Neutrophil (primary cell): ENCODE results near the gene DYNLL2.
A peak's percentile ranks its signal among the peaks of the same experiment; 100 is the strongest.

Experiments
- H3K27ac ChIP-seq: fragments of 200-600 bp; sonication (generic); 2 replicates; pipeline ENCODE4 v1.5.1; 2016; ENCODE audit warnings: mild to moderate bottlenecking, moderate library complexity
- H3K27me3 ChIP-seq: fragments of 200-600 bp; sonication (generic); 2 replicates; pipeline ENCODE4 v1.6.0; 2016; ENCODE audit warnings: mild to moderate bottlenecking
- H3K36me3 ChIP-seq: fragments of 200-600 bp; sonication (generic); 2 replicates; pipeline ENCODE4 v1.5.1; 2017
- H3K4me1 ChIP-seq, 2 experiments: fragments of 200-600 bp in 1 of 2; sonication (generic) in 1 of 2; 1 replicate in 1 of 2; 2 replicates in 1 of 2; pipeline versions ENCODE4 v1.5.1 to v1.6.1; 2013 to 2016; ENCODE audit warnings: low read depth in 1 of 2, low read length in 1 of 2, mild to moderate bottlenecking in 1 of 2, moderate library complexity in 1 of 2; ENCODE audit not compliant: control insufficient read depth in 1 of 2, insufficient read depth in 1 of 2
- H3K4me3 ChIP-seq, 2 experiments: fragments of 200-600 bp in 1 of 2; sonication (generic) in 1 of 2; 1 replicate in 1 of 2; 2 replicates in 1 of 2; pipeline ENCODE4 v1.5.1; 2013 to 2016; ENCODE audit warnings: low read depth in 1 of 2, low read length in 1 of 2, mild to moderate bottlenecking in 1 of 2, moderate library complexity in 1 of 2
- H3K9me3 ChIP-seq: fragments of 200-600 bp; sonication (generic); 2 replicates; pipeline ENCODE4 v1.5.1; 2016
- CTCF ChIP-seq: fragments of 200-600 bp; sonication (generic); IDR thresholded peaks from 2 replicates; pipeline ENCODE4 v1.5.1; 2016; ENCODE audit warnings: antibody characterized with exemption

Gene DYNLL2

GRCh38 chr17:58079300-58080033 is 3.8 kb upstream of the DYNLL2 start:
- TF ChIP-seq CTCF = no peak
- Histone ChIP-seq H3K36me3 (no peaks in the 10 kb centered on the region), H3K9me3 (no peaks in the 10 kb centered on the region), H3K27me3 (peaks cover 52% of the 10 kb centered on the region), H3K4me3 (no peak overlapping the region), H3K4me1 (peaks cover 9 to 12% of the 10 kb centered on the region in 2 experiments), H3K27ac (no peak overlapping the region)

GRCh38 chr17:58081646-58082340 is 1.4 kb upstream of the DYNLL2 start:
- Histone ChIP-seq H3K4me3 (no peak overlapping the region), H3K36me3 (peaks cover 2% of the 10 kb centered on the region), H3K9me3 (no peaks in the 10 kb centered on the region), H3K4me1 (peaks cover 18 to 22% of the 10 kb centered on the region in 2 experiments), H3K27me3 (peaks cover 37% of the 10 kb centered on the region), H3K27ac (peak overlapping the region; percentile 89)
- TF ChIP-seq CTCF = no peak

GRCh38 chr17:58082341-58082869 is 814 bp upstream of the DYNLL2 start:
- H3K27ac ChIP-seq = peak overlapping the region; percentile 89
- H3K36me3 ChIP-seq = peaks cover 8% of the 10 kb centered on the region
- peak overlapping the region; percentile 52 to 86 for H3K4me3 ChIP-seq
- peaks cover 31% of the 10 kb centered on the region for H3K27me3 ChIP-seq
- TF ChIP-seq CTCF = no peak
- H3K9me3 ChIP-seq = no peaks in the 10 kb centered on the region
- peaks cover 18 to 22% of the 10 kb centered on the region in 2 experiments for H3K4me1 ChIP-seq

GRCh38 chr17:58083491-58084316 is 485 bp downstream of the DYNLL2 start:
- Histone ChIP-seq H3K4me3 (peak overlapping the region; percentile 82 to 86), H3K9me3 (no peaks in the 10 kb centered on the region), H3K36me3 (peaks cover 19% of the 10 kb centered on the region), H3K27ac (peak overlapping the region; percentile 89), H3K27me3 (peaks cover 18% of the 10 kb centered on the region), H3K4me1 (peaks cover 18 to 22% of the 10 kb centered on the region in 2 experiments)
- no peak for TF ChIP-seq CTCF

GRCh38 chr17:58084317-58084981 is 1.2 kb downstream of the DYNLL2 start:
- Histone ChIP-seq H3K9me3 (no peaks in the 10 kb centered on the region), H3K27me3 (peaks cover 10% of the 10 kb centered on the region), H3K4me1 (peaks cover 18 to 22% of the 10 kb centered on the region in 2 experiments), H3K36me3 (peaks cover 26% of the 10 kb centered on the region), H3K27ac (peak overlapping the region; percentile 89), H3K4me3 (peak overlapping the region; percentile 82 to 86)
- no peak for TF ChIP-seq CTCF
